ENCODE data around the gene RNF2. TPM values are rescaled to one million over a fixed set of nuclear protein-coding genes. Genes with fewer than 3 reads are reported as not detected.

Gene RNF2
- total and polyA plus RNA-seq, 2 of the 13 experiments (the other 11 are each of a cell fraction or from before 2014, with no cell fraction given), result 19.3 to 21.7 TPM

DNA sequence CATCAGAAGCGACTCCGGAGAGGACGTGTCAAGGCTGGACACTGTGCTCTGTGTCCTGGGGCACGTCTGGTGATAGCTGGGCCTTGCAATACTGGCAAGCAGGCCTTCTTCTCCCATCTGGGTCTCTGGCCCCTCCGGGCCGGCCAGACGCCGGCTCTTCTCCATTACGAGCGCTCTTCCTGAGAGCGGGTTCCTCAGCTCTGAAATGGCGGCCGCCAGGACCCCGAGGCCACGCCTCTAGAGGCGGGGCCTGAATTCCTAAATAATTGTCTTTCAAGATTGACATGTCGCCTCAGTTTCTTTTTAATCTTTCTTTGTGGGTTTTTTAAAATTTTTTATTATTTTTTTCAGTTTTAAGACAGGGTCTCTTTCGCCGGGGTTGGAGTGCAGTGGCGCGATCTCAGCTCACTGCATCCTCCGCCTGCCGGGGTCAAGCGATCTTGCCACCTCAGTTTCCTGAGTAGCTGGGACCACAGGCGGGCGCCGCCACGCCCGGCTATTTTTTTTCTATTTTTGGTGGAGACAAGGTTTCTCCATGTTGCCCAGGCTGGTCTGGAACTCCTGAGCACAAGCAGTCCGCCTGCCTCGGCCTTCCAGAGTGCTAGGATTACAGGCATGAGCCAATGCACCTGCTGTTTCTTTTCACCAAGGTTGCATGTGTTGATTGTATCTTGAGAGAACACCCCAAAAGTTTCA lies 9.2 kb downstream of the RNF2 start:
- intact Hi-C loops (cut with micrococcal nuclease; ENCODE audit: unreplicated experiment) (no loop called here), in situ Hi-C loops (cut with HindIII; ENCODE audit: extremely low pct_ligation_motif_present, low pct_unique_long_range_greater_than_20kb) (no loop called here)
- H3K27ac ChIP-seq (ENCODE audit: extremely low read length, insufficient read depth, low read length), result no peak overlapping the region
- TF ChIP-seq SMYD3 (CRISPR knock-in tag; IDR thresholded peaks at IDR 0.05) (no peak), ZBTB21 (CRISPR knock-in tag; IDR thresholded peaks at IDR 0.05) (no peak), MYNN (CRISPR knock-in tag; IDR thresholded peaks at IDR 0.05; ENCODE audit: low read depth) (no peak), GTF3A (CRISPR knock-in tag; conservative IDR thresholded peaks at IDR 0.05) (no peak)
- TF ChIP-seq, protein P1, sequence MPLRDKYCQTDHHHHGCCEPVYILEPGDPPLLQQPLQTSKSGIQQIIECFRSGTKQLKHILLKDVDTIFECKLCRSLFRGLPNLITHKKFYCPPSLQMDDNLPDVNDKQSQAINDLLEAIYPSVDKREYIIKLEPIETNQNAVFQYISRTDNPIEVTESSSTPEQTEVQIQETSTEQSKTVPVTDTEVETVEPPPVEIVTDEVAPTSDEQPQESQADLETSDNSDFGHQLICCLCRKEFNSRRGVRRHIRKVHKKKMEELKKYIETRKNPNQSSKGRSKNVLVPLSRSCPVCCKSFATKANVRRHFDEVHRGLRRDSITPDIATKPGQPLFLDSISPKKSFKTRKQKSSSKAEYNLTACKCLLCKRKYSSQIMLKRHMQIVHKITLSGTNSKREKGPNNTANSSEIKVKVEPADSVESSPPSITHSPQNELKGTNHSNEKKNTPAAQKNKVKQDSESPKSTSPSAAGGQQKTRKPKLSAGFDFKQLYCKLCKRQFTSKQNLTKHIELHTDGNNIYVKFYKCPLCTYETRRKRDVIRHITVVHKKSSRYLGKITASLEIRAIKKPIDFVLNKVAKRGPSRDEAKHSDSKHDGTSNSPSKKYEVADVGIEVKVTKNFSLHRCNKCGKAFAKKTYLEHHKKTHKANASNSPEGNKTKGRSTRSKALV (CRISPR knock-in tag; IDR thresholded peaks at IDR 0.05), result no peak
- TF ChIP-seq, protein P2, sequence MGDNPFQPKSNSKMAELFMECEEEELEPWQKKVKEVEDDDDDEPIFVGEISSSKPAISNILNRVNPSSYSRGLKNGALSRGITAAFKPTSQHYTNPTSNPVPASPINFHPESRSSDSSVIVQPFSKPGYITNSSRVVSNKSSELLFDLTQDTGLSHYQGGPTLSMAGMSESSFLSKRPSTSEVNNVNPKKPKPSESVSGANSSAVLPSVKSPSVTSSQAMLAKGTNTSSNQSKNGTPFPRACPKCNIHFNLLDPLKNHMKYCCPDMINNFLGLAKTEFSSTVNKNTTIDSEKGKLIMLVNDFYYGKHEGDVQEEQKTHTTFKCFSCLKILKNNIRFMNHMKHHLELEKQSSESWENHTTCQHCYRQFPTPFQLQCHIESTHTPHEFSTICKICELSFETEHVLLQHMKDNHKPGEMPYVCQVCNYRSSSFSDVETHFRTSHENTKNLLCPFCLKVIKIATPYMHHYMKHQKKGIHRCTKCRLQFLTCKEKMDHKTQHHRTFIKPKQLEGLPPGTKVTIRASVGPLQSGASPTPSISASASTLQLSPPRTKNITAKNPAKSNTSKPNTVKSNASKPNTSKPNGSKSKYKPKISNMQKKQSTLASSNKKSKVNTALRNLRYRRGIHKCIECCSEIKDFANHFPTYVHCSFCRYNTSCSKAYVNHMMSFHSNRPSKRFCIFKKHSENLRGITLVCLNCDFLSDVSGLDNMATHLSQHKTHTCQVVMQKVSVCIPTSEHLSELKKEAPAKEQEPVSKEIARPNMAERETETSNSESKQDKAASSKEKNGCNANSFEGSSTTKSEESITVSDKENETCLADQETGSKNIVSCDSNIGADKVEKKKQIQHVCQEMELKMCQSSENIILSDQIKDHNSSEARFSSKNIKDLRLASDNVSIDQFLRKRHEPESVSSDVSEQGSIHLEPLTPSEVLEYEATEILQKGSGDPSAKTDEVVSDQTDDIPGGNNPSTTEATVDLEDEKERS (CRISPR knock-in tag; IDR thresholded peaks at IDR 0.05), result no peak
- TF ChIP-seq, protein P3, sequence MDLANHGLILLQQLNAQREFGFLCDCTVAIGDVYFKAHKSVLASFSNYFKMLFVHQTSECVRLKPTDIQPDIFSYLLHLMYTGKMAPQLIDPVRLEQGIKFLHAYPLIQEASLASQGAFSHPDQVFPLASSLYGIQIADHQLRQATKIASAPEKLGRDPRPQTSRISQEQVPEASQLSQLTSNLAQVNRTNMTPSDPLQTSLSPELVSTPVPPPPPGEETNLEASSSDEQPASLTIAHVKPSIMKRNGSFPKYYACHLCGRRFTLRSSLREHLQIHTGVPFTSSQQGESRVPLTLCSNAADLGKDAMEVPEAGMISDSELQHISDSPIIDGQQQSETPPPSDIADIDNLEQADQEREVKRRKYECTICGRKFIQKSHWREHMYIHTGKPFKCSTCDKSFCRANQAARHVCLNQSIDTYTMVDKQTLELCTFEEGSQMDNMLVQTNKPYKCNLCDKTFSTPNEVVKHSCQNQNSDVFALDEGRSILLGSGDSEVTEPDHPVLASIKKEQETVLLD (CRISPR knock-in tag; IDR thresholded peaks at IDR 0.05; ENCODE audit: low read depth), result no peak
- H2AFZ ChIP-seq (ENCODE audit: low read length), result no peak overlapping the region
- DNase-seq (ENCODE audit: low spot score) (no peak), ATAC-seq (no peak), FAIRE-seq (no peak)
- no peak overlapping the region for H3K9ac ChIP-seq (ENCODE audit: insufficient read depth, low read depth, low read length)
- no peak overlapping the region for H3K4me3 ChIP-seq (replicated peaks in 1 of 3; ENCODE audit: insufficient read depth in 1 of 3, low read depth in 2 of 3, low read length in 3 of 3)
- H3K36me3 ChIP-seq (replicated peaks in 1 of 2; ENCODE audit: control insufficient read depth in 1 of 2, insufficient read depth in 2 of 2, low read length in 2 of 2), result no peaks in the 10 kb centered on the region; a peak in 1 of 5 replicates
- ChIA-PET CTCF (ENCODE audit: low intra/inter-chr PET ratio, low total read pairs) (no interaction called here), POLR2A (no interaction called here)
- no peak overlapping the region for H3K4me2 ChIP-seq (ENCODE audit: low read depth, low read length)
- H4K20me1 ChIP-seq (ENCODE audit: insufficient read depth, low read length), result no peaks in the 10 kb centered on the region; the same call in 1 of the 2 replicates
- H3K9me3 ChIP-seq (ENCODE audit: low read length), result no peaks in the 10 kb centered on the region
- H3K27me3 ChIP-seq (ENCODE audit: control insufficient read depth in 1 of 2, insufficient read depth in 2 of 2, low read length in 2 of 2), result no peaks in the 10 kb centered on the region
- BruUV-seq (replicated peaks), result no TSS peak
- 96% methylated on average over 30 of the region's 31 CpGs for WGBS (ENCODE audit: low lambda C conversion rate)
- peaks cover 56% of the 10 kb centered on the region for H3K79me2 ChIP-seq (ENCODE audit: insufficient read depth, low read length)
- 0 out of 2 replicates have a peak, but pooled peaks cover 7% of the 10 kb centered on the region for H3K4me1 ChIP-seq (ENCODE audit: insufficient read depth, low read length)

Measured in HepG2 (cell line).